Epithelial cell of esophagus (primary cell): ENCODE results near the gene SETBP1.

Experiments used
- DNase-seq: peaks from one replicate; pipeline ENCODE4 v3.0.0; 2010; ENCODE audit warnings: low read depth
- H3K4me3 ChIP-seq: 2 replicates; pipeline ENCODE4 v1.5.1; 2011; ENCODE audit warnings: mild to moderate bottlenecking, low read length, control low read depth
- TF ChIP-seq, protein P1 (sequence below): IDR thresholded peaks from 2 replicates; pipeline ENCODE4 v1.5.1; 2011; ENCODE audit warnings: low read depth, mild to moderate bottlenecking, low read length, control low read depth, inconsistent platforms; ENCODE audit not compliant: insufficient read depth; ENCODE audit errors: missing control alignments

Gene SETBP1

DNA sequence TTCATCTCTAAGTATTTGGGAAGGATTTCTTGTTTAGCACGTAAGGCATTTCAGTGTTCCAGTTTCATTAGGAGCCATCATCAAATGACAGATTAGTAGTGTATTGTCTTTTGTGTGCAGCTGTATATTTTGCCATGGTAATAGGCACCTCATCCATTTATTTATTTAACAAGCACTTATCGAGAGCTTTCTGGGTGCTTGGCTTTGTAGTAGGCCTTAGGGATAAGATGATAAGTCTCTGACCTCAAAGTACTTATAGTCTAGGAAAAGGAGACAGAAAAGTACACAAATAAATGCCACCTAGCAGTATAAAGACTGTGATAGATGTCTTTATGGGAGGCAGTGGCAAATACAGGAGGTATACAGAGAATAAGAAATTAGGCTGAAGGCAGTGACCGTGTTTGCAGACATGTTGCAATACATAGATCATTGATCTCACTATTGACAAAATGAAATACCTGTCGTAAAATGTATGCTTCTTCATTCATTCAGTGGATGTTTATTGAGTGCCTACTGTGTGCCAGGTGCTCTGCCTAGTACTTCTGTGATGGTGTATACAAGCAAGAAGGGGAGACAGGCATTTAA lies 265.9 kb downstream of the SETBP1 start:
- TF ChIP-seq, protein P1, sequence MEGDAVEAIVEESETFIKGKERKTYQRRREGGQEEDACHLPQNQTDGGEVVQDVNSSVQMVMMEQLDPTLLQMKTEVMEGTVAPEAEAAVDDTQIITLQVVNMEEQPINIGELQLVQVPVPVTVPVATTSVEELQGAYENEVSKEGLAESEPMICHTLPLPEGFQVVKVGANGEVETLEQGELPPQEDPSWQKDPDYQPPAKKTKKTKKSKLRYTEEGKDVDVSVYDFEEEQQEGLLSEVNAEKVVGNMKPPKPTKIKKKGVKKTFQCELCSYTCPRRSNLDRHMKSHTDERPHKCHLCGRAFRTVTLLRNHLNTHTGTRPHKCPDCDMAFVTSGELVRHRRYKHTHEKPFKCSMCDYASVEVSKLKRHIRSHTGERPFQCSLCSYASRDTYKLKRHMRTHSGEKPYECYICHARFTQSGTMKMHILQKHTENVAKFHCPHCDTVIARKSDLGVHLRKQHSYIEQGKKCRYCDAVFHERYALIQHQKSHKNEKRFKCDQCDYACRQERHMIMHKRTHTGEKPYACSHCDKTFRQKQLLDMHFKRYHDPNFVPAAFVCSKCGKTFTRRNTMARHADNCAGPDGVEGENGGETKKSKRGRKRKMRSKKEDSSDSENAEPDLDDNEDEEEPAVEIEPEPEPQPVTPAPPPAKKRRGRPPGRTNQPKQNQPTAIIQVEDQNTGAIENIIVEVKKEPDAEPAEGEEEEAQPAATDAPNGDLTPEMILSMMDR = no peak
- no peak for DNase-seq
- H3K4me3 ChIP-seq = no peak overlapping the region

- DNase-seq = no peak
- no peak overlapping the region for H3K4me3 ChIP-seq
- TF ChIP-seq, protein P1 = no peak
These were observed 269.3 kb downstream of the SETBP1 start for GRCh38 chr18:44949967-44950366.

- TF ChIP-seq, protein P1 = no peak
- DNase-seq = no peak
- no peak overlapping the region for H3K4me3 ChIP-seq
These were observed 270.1 kb downstream of the SETBP1 start for GRCh38 chr18:44950685-44951195.

GRCh38 chr18:44951748-44952147 lies 271.1 kb downstream of the SETBP1 start:
- TF ChIP-seq, protein P1 = no peak
- DNase-seq = no peak
- no peak overlapping the region for H3K4me3 ChIP-seq

GRCh38 chr18:44954257-44954656 lies 273.6 kb downstream of the SETBP1 start:
- DNase-seq = no peak
- TF ChIP-seq, protein P1 = no peak

DNA sequence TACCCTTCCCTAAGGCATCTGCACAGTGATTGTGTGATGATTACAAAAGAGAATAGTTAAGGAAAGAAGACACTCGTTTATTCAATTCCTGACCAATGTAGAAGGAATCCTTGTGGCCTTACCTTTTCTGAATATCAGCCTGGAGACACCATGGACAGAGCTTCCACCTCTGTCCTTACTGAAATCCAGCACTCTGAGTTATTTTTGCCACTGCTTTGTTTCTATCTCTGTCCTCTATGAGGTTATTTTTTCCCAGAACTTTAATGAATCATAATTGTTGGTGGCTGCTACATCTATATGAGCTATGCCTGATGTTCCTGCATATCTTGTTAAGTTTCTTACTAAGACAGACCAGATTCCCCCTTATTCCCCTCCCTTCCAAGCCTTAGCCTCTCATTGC lies 275.1 kb downstream of the SETBP1 start:
- TF ChIP-seq, protein P1 = no peak
- DNase-seq = peak; percentile 8
- no peak overlapping the region for H3K4me3 ChIP-seq

More at GRCh38 chr18:44954257-44954656, 273.6 kb downstream of the SETBP1 start:
- H3K4me3 ChIP-seq = no peak overlapping the region

DNA sequence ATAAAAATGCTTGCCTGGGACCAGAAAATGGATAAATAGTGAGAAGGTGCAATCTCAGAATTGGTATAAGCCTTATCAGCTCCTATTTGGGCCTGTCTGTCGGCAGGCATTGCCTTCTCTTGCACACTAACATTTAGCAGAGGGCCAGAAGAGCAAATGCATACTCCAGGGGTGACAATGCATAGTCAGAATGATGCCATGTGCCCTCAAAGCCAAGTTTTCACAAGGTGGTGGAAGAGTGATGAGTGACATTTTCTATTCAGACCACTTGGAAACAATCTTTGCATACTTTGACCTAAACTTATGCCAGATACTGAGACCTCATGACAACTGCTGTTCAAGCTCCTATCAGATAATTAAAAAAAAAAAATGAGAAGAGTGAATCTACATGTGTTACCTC lies 276.3 kb downstream of the SETBP1 start:
- TF ChIP-seq, protein P1 = no peak
- H3K4me3 ChIP-seq = no peak overlapping the region
- DNase-seq = no peak
